Measurements from ENCODE around the gene FOXL3.

Gene FOXL3

DNA sequence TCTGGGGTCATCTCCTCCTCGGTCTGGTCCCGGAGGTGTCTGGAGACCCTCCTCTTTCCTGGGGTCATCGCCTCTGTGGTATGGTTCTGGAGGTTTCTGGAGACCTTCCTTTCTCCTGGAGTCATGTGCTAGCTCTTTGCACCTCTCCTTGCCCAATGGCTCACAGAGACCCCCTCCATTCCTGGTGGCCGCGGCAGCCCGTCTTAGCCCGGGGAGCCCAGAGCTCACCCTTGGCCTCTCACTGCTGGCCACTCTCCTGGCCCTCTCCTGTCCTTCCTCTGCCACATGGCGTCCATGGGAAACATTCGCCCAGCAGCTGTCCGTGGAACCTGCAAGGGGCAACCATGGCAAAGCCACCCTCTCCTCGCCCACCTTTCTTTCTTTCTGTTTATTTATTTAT, 20.2 kb upstream of the FOXL3 start:
- no peak for DNase-seq

DNA sequence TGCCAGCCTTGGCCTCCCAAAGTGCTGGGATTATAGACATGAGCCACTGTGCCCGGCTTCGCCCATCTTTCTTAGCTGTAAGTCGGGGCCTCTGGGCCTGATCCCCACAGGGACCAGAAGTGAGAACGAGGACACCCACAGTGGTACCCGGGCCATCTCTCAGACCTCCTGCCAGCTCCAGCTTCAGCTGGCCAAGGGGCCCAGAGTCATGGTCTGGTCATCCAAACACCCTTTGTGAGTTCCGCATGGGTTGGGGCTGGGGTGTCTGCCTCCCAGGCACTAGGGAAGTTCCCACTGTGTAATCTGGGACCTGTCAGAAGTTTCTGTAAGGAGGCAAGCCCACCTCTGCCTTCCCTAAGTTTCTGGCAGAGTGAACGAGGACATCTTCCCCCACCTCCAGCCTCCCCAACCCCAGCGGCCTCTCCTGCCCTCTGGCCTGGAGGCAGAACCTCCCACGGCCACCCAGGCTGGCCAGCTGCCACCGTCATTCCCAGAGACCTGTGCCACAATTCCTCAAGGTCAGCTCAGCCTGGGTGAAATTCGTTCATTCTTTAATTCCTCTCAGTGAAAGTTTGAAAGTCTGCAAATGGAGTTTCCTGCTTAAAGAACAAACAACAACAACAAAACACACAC, 19.5 kb upstream of the FOXL3 start:
- DNase-seq, result no peak

DNA sequence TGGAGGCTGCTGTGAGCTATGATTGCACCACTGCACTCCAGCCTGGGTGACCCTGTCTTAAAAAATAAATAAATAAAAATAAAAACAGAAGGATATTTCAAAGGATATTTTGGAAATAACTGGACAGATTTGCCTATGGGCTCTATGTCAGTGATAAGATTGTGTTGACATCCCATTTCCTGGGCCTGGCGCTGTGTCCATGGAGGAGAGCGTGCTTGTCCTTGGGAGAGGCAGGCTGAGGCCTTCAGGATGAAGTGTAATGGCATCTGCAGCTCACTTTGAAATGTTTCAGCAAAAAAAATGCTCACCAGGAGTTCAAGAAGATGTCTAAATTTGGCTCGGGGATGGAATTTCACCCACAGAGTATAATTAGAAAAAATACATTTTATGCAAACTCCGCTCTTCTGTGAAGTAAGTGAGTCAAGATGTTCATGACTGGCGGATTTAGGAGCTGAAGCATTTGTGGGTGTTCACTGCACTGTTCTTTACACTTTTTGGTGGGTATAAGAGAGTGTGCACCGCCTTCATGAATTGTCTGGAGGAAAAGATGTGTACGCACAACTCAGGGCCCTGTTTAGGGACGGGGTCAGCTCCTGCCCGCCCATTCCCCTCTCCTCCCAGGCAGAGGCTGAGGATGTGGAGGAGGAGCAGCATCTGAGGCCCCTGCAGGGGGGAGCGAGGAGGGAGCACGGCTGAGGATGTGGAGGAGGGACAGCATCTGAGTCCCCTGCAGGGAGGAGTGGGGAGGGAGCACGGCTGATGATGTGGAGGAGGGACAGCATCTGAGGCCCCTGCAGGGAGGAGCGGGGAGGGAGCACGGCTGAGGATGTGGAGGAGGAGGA, 18.5 kb upstream of the FOXL3 start:
- no peak for DNase-seq

DNA sequence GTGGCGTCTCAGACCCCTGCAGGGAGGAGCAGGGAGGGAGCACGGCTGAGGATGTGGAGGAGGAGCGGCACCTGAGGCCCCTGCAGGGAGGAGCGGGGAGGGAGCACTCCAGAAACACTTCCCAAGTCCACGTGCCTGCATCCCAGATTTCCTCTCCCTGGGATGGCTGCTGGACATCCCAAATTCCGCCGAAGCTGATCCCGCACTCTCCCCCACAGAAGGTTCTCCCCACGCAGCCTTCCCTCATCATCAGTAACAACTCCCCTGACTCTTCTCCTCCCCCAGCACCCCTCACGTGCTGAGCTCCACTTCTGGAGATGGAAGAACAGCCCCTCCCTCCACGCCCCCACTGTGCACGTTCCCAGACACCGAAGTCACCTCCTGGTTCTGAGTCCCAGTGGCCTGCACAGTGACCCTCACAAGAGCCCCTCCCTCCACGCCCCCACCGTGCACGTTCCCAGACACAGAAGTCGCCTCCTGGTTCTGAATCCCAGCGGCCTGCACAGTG, 17.8 kb upstream of the FOXL3 start:
- DNase-seq, result no peak

DNA sequence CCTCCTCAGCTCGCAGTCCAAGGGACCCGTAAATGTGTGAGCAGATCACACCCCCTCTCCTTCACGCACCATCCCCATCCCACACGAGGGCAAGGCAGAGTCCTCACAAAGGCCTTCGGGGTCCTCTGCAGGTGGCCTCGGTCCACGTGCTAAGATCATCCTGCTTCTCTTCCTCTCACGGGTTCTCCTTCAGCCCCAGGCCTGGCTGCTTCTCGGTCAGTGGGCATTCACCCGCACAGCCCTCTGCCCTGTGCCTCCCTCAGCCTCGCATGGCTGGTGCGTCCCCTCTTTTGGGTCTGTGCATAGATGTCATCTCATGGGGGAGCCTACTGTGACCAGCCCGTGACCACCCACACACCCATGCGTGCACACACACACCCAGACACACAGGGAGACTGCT, 17.3 kb upstream of the FOXL3 start:
- DNase-seq, result no peak

DNA sequence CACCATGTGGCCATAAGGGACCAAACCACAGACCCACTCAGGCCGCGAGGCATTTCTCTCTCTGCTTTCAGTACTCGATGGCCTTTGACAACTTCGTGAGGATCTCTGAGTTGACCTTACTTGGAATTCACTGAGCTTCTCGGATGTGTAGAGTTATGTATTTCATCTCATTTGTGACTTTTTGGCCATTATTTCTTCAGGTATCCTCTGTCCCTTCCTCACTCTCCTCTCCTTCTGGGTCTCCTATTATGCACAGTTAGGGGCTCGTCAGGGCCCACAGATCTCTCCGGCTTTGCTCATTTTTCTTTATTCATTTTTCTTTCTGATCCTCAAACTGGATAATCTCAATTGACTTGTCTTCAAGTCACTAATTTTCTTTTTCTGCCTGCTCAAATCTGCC, 16.6 kb upstream of the FOXL3 start:
- DNase-seq, result no peak

DNA sequence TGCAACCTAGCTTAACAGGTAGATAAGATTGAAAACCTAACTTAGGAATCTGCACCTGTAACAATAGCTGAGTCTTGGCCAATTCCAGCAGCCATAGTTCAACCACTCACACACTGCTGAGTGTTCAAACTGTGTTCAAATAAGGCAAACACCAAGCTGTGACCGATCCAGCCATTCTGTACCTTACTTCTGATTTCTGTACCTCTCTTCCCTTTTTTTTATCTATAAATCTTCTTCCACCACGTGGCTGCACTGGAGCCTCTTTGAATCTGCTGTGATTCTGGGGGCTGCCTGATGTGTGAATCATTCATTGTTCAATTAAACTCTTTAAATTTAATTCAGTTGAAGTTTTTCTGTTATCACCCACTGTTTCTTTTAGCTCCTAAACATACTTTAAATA, 15.7 kb upstream of the FOXL3 start:
- DNase-seq, result no peak

DNA sequence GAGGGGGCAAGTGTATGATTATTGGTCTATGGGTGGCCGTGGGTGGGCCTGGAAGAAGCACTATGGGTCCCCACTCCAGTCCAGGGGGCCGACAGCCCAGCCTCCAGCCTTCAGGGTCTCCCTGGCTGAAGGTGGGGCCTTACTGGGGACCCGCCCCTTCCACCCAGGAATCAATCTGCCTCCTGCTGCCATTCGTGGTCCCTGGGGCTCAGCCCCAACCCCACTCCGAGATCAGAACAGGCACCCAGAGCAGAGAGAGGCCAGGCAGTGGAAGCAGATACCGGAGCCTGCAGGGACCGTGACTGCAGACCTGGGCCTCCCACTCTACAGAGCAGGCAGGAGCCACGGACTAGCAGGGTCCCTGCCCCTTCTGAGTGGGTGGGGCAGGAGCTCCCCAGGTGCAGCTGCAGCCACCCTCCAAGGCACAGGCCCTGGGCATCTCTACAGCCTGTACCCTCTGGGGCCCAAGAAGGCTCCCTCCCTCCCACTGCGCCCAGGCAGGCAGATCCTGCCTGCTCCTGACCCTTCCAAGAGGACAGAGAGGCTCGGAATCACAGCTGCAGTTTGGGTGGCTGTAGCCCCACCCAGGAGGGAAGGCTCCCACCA, 13.6 kb upstream of the FOXL3 start:
- DNase-seq, result no peak

DNA sequence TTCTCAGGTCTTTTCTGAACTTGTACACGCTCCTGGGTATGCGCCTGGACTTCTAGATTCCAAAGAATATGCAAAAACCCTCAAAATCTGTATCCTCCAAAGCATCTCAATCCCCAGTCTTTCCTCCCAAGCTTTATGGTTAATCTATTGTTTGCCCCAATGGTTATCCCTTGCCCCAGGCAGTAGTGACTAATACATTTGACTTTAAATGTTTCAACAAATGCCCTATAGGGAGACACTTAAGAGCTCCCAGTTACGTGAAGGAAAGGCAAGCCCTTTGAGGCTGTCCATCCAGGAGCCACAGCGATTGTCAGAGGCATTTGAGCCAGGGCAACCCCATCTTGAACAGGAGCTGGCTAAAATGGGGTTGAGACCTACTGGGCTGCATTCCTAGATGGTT, 12.7 kb upstream of the FOXL3 start:
- DNase-seq, result no peak

DNA sequence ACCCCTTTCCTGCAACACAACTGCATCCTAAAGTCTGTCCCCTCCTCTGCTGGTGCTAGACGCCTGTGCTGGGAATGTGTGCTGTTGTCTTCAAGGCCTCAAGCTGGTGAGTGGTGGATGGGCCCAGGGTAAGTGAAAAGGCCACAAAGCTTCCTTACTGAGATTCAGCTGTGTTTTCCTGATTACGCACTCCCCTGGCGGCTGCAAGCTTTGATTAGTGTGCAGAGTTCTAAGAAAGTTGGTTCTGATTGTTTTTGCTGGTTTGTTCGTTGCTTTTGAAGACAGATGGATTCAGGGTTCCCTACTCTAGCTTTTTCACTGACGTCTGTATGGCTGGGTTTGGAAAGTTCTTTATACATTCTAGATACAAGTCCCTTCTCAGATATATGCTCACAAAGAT, 11.9 kb upstream of the FOXL3 start:
- DNase-seq, result no peak

DNA sequence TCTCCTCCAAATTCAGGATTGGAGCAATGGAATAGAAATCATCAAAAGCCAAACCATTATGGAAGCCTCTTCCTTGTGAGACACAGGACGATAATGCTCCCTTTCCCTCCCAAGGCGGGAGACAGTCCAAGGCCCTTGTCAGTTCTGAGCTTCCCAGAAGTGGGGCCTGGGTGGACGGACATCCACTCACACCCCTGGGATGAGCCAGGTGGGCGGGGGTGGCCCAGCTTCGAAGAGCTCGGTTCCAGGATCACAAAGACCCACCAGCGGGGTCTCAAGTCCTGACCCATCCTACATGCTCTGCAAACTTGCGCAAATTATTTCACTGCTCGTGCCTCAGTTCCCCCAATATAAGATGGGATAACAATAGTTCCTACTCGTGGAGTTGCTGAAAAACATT, 10.1 kb upstream of the FOXL3 start:
- DNase-seq, result no peak

DNA sequence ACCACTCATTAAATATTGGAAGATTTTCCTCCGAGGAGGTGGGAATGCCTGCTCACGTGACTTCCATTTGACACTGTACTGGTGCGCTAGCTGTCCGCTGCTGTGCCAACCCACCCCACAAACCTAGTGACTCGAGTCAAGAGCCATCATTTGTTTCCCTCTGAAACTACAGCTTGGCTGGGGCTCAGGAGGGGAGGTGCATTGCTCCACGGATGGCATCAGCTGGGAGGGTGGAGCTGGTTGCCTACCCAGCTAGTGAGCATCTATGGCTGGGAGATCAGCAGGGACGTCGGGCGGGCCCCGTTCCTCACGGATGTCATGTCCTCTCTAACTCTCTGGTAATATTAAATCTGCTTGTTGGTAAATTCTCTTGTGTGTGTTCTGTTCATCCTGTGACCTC, 9.5 kb upstream of the FOXL3 start:
- DNase-seq, result no peak

DNA sequence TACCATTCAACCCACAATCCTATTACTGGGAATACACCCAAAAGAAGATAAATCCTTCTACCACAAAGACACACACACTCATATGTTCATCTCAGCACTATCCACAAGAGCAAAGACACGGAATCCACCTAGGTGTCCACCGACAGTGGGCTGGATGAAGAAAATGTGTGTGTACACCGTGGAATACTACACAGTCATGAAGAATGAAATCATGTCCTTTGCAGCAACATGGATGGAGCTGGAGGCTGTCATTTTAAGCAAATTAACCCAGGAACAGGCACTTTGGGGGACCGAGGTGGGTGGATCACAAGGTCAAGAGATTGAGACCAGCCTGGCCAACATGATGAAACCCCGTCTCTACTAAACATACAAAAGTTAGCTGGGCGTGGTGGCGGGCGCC, 8.3 kb upstream of the FOXL3 start:
- DNase-seq, result no peak

DNA sequence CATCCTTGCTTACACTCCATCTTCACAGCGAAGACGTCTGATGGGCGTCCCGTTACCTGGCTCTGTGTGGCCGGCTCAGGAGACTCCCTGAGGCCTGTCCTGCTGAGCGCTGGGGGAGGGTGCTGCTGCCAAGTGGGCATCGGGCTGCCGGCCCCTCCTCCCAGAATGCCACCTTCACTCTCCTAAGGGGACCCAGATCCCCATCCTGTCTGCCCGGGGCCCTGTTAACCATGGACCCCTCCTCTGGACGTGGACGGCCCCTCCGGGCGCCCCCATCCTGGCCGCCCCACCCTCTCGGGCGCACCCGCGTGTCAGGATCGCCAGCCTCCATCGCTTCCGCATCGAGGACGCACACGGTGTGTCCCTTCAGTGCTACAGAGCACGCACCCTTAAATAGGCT, 7.3 kb upstream of the FOXL3 start:
- DNase-seq, result no peak

DNA sequence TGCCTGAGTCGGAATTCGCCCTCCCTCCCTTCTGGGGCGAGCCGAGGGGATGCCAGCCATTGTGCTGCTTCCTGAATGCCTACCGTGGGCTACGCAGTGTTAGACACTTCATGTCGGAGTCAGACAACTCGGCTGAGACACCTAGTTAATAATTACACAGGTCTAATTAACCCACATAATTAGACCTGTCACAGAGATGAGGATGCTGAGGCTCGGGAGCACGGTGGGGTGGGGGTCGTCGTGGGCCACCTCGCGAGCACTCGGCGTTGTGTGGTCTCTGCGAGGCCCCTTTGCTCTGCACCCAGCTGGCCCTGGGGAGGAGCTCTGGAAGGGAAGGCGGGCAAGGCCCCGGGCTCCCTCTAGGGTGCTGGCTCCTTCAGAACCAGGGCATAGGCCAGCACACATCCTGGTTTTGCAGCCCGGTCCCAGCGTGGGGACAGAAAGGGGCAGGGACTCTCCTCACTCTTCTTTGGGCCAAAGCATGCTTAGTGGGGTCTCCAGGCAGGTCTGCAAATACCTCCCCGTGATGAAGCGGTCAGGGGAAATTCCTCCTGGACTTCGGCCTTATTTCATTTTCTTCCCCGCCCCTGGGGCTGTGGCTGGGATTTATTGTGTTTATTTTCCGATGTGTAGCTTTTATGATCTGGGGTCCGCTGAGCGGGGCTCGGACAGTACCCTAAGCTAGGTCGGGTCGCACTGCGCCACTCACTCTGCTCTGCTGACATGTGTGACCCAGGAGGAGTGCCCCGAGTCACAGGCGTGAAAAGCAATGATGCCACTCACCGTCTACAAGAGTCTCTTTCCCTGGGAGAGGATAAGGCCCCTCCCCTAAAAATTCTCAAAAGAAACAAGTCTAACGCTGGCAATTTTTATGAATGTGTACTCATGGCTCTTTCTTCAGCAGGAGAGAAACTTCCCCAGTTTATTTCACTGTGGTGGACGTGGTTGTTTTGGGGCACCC, 4.9 kb upstream of the FOXL3 start:
- DNase-seq, result no peak

DNA sequence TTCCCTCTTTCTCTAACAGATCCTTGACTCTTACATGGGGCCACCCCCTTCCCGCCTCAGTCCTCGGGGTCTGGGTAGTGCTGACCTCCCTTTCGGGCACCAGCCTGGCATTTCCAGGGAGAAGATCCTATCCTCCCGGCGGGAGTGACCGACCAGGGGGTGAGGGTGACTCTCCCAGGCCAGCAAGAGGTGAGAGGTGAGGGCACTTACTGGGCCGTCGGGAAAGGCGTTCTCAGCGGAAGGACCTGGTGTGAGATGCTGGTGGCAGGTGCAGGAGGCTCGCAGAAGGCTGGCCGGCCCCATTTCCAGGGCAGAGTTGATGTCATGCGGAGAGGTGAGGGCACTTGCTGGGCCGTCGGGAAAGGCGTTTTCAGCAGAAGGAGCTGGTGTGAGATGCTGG, 4.2 kb upstream of the FOXL3 start:
- no peak for DNase-seq

DNA sequence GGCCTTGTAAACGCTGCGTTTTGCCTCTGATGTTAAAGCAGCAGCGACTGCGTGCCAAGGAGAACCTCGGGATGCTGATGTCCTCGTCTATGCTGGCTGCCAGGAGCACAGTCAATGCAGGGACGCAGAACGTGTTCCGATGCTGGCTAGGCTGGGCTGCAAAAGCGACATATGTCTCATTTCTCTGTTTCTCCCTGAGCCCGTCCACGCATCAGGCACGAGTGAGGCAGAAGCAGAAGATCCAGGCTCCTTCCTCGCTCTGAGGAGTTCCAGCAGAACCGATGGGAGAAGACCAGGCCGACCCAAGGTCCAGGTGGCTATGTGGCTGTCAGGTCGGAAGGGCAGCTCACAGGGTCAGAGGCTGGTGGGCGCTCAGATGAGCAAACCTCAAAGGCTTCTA, 3.7 kb upstream of the FOXL3 start:
- DNase-seq, result no peak

DNA sequence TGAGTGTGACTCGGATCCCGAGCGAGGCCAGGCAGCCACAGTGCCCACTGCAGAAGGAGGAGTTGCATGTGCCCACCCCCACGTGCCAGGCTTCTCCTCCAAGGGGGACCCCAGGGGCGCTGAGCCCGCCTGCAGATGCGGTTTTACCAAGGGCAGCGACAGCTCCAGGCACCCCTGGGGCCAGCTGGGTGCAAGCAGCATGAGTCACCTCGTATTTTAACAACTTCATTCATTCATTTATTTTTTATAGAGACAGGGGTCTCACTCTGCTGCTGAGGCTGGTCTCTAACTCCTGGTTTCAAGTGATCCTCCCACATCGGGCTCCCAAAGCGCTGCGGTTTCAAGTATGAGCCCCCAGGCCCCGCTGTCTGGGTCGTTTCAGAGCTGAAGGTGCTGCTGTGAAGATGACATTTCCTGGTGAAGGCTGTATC, 1.3 kb upstream of the FOXL3 start:
- no peak for DNase-seq

DNA sequence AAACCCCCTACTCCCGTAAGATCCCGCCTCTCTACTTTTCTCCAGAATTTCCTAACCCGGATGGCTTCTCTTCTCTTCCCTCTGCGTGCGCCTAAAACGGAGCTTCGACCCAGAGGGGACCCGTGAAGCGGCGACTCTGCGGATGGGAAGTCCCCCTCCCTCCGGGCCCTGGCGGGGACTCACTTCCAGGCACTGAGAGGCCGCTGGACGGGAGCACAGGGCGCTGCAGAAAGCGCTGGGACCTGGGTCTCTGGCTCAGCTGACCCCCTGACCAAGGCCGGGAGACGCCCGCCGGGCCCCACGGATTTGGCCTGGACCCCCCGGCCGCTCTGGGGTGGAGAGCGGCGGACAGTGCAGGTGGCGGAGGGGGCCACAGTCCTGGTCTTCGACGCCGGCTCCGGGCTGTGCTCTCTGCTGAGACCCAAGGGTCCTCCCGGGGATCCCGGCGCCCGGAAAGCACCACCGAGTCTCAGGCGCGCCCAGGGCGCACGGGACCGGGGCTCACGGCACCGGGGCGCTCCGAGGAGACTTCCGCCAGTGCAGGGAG, 688 bp upstream of the FOXL3 start:
- DNase-seq, result no peak

DNA sequence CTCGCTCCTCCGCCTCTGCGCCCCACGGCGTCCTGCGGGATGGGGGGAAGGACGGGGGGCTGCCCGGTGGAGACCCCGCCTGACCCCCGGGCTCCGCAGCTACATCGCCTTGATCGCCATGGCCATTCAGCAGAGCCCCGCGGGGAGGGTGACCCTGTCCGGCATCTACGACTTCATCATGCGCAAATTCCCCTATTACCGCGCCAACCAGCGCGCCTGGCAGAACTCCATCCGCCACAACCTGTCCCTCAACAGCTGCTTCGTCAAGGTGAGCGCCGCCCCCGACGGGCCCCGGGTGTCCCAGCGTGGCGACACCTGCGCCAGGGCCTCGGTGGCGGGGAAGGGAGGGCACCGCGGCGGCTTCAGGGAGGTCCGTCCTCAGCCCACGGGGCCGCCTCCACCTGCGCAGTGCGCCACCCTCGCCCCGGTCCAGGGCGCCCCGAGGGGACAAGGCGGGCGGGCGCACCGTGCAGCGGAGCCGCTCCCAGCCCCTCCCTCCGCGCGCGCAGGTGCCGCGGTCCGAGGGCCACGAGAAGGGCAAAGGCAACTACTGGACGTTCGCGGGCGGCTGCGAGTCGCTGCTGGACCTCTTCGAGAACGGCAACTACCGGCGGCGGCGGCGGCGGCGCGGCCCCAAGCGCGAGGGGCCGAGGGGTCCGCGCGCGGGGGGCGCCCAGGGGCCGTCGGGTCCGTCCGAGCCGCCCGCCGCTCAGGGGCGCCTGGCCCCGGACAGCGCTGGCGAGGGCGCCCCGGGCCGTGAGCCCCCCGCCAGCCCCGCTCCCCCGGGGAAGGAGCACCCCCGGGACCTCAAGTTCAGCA, 793 bp downstream of the FOXL3 start:
- no peak for DNase-seq

DNA sequence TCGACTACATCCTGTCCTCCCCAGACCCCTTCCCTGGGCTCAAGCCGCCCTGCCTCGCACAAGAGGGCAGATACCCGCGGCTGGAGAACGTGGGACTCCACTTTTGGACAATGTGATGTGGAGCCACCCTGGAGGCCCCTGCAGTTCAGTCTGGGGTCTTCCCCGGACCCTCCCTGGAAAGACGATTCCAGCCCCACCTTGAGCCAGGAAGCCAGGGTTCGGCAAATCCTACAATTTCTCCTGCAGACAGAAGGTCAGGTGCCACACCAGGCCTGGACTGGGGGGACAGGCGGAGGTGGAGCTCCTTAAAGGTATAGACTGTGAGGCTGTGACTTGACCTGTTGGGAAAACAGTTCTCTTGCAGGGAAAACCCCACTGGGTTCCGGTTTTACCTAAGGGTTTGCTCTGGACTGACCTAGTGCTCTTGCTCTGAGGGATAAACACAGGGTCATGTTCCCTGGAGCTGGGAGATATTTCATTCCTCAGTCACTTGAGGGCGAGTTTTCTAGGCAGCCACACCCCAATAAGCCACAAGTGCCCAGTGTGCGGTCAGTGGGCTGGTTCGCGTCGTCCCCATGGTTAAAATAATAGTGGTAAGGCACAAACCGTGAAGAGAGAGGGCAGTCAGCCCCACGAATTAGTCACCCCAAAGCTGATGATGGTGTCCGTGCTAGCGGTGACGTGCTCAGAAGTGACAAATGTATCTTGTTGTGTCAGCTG, 1.6 kb downstream of the FOXL3 start:
- no peak for DNase-seq
